Measurements from ENCODE around the gene SLBP. TPM values are rescaled to one million over a fixed set of nuclear protein-coding genes. Genes with fewer than 3 reads are reported as not detected.
A peak's percentile ranks its signal among the peaks of the same experiment; 100 is the strongest.

Gene SLBP
- total and polyA plus RNA-seq, 2 of the 8 experiments (the other 6 are each of a cell fraction or from before 2014, with no cell fraction given), result 44.1 to 49.0 TPM

GRCh38 chr4:1711055-1711570 is 1.0 kb downstream of the SLBP start:
- no peak overlapping the region for H3K4ac ChIP-seq (replicated peaks; ENCODE audit: insufficient read length, low read depth, low read length)
- peaks cover 0 to 12% (median 4%) of the 10 kb centered on the region in 4 experiments; a peak in 4 of 8 replicates for H3K36me3 ChIP-seq (ENCODE audit: control insufficient read depth in 2 of 4, insufficient read depth in 4 of 4, low read length in 3 of 4)
- H4K5ac ChIP-seq (ENCODE audit: insufficient read length, low read depth, low read length), result no peak overlapping the region
- H4K20me1 ChIP-seq (replicated peaks in 1 of 2; ENCODE audit: control insufficient read depth in 1 of 2, insufficient read depth in 2 of 2, low read length in 2 of 2), result peaks cover 3 to 20% of the 10 kb centered on the region in 2 experiments
- H3K27ac ChIP-seq (ENCODE audit: low read depth, low read length), result no peak overlapping the region
- peak overlapping the region; percentile 24 for H3K56ac ChIP-seq (replicated peaks; ENCODE audit: insufficient read length, low read depth, low read length)
- no peak overlapping the region for H4K91ac ChIP-seq (replicated peaks; ENCODE audit: insufficient read length, low read length)
- H3K9me3 ChIP-seq (ENCODE audit: insufficient read depth in 2 of 2, low read depth in 1 of 2, low read length in 1 of 2), result no peaks in the 10 kb centered on the region
- TF ChIP-seq E2F6 (IDR thresholded peaks at IDR 0.05), result peak; percentile 24
- TF ChIP-seq CTBP2 (IDR thresholded peaks at IDR 0.05; ENCODE audit: borderline replicate concordance, insufficient read depth, insufficient read length, low read length), result no peak
- no peak for TF ChIP-seq SIN3A (conservative IDR thresholded peaks at IDR 0.05 in 1 of 2, IDR thresholded peaks at IDR 0.05 in 1 of 2; ENCODE audit: low read depth in 1 of 2, low read length in 2 of 2)
- no peak overlapping the region for H3K23ac ChIP-seq (ENCODE audit: insufficient read length)
- ChIA-PET POLR2A (ENCODE audit: partially characterized antibody) (interaction anchor here (0.8 to 7.9 kb wide), 9 partner anchors 8 to 100 kb away, joined by 3 to 100 read pairs (median 6); partner anchors contain the start of genes FGFR3, TACC3 and TMEM129), CTCF (ENCODE audit: partially characterized antibody) (no interaction called here)
- H2BK5ac ChIP-seq (ENCODE audit: low read depth, low read length), result no peak overlapping the region
- DNase-seq (ENCODE audit: low read depth in 1 of 2, low spot score in 2 of 2) (no peak), FAIRE-seq (no peak)
- H3K79me2 ChIP-seq (ENCODE audit: control insufficient read depth in 1 of 2, insufficient read depth in 2 of 2, low read length in 2 of 2), result peaks cover 13 to 38% of the 10 kb centered on the region in 2 experiments
- H3K14ac ChIP-seq (ENCODE audit: insufficient read length), result no peak overlapping the region
- 0 out of 2 replicates have a peak overlapping the region, but pooled peaks have one; percentile 27 for H2BK12ac ChIP-seq (ENCODE audit: low read depth, low read length)
- peaks cover 0 to 12% (median 3%) of the 10 kb centered on the region in 4 experiments; a peak in 5 of 7 replicates for H3K4me1 ChIP-seq (replicated peaks in 1 of 4; ENCODE audit: control insufficient read depth in 3 of 4, insufficient read depth in 4 of 4, low read length in 3 of 4)
- peak overlapping the region in 3 of 4 experiments; percentile 87 to 90 (median 88); a peak in 6 of 7 replicates for H3K9ac ChIP-seq (replicated peaks in 1 of 4; ENCODE audit: extremely low read depth in 1 of 4, low read depth in 3 of 4, low read length in 3 of 4)
- peaks cover 12% of the 10 kb centered on the region; the same call in 1 of the 2 replicates for H3K23me2 ChIP-seq (ENCODE audit: low read depth, low read length)
- no peak overlapping the region for H2BK20ac ChIP-seq (ENCODE audit: low read length)
- H3K4me2 ChIP-seq (ENCODE audit: insufficient read depth in 1 of 2, low read depth in 2 of 2, low read length in 2 of 2), result peak overlapping the region; percentile 84 to 86
- H4K8ac ChIP-seq (ENCODE audit: extremely low read depth, insufficient read depth, low read length), result peak overlapping the region; percentile 45; the same call in 1 of the 2 replicates
- H3K79me1 ChIP-seq (ENCODE audit: low read depth, low read length), result peaks cover 13% of the 10 kb centered on the region
- 23% methylated on average over 20 of the region's 22 CpGs; no CpG with 5 or more reads in 1 of the 2 experiments for WGBS, 2 experiments (ENCODE audit: extremely low coverage in 1 of 2, insufficient coverage in 1 of 2, insufficient read length in 1 of 2, insufficient replicate concordance in 2 of 2, low coverage in 1 of 2, low lambda C conversion rate in 2 of 2, missing lambda C conversion rate in 1 of 2)
- H3K4me3 ChIP-seq (ENCODE audit: extremely low read depth in 1 of 4, insufficient read depth in 2 of 4, low read depth in 3 of 4, low read length in 4 of 4), result peak overlapping the region; percentile 52 to 89 (median 86)
- peak overlapping the region; percentile 32 for H3K18ac ChIP-seq (ENCODE audit: extremely low read depth, low read length)
- no peak overlapping the region for H2BK120ac ChIP-seq (replicated peaks; ENCODE audit: low read depth, low read length)
- peak overlapping the region; percentile 75; the same call in 1 of the 2 replicates for H2AK5ac ChIP-seq (ENCODE audit: low read depth, low read length)
- H3K27me3 ChIP-seq (replicated peaks in 1 of 4; ENCODE audit: control insufficient read depth in 3 of 4, extremely low read depth in 1 of 4, insufficient read depth in 3 of 4, low read length in 3 of 4), result no peaks in the 10 kb centered on the region
- H2AFZ ChIP-seq (ENCODE audit: low read length), result no peak overlapping the region
- H2BK15ac ChIP-seq (ENCODE audit: low read length), result no peak overlapping the region

Data from H1 (cell line).